ENCODE measurements around the gene HS3ST5. TPM values are rescaled to one million over a fixed set of nuclear protein-coding genes. Genes with fewer than 3 reads are reported as not detected.

The HS3ST5 gene
- total and polyA plus RNA-seq, 4 donors: 0.02 to 0.18 (median 0.04) TPM; not detected in 1

DNA sequence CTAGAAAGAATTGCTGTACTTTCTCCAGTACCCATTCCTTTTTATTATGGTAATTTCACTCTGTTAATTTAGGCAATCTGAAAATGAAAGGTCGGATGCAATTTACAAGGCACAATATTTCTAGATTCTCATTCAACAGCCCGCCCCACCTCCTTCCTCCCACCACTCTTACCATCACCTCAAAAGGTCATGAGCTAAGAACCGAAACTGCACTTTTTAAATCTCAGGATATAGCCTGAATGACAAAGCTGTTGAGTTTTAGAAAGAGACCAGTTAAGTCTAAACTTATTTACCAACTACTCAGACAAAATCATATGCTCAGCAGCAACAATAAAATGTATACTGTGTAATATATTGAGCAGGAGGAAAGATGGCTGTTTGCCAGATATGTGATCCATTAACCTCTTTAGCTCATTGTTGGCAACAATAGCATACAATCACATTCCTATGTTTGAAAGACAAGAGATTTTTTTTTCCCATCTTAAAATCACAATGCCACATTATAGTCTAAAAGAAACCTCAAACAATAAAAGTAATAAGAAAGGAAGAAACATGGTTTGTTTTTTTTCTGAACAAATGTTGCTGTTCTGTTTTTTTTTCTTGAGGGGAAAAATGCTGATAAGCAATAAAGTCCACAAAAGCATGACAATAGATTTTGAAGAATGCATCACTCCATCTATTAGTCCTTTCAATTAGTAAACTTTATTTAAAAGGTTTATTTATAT is 1.6 kb upstream of the HS3ST5 start:
- 61 to 63% methylated on average over 3 of the region's 3 CpGs for WGBS, 2 donors
- TF ChIP-seq, protein P1, sequence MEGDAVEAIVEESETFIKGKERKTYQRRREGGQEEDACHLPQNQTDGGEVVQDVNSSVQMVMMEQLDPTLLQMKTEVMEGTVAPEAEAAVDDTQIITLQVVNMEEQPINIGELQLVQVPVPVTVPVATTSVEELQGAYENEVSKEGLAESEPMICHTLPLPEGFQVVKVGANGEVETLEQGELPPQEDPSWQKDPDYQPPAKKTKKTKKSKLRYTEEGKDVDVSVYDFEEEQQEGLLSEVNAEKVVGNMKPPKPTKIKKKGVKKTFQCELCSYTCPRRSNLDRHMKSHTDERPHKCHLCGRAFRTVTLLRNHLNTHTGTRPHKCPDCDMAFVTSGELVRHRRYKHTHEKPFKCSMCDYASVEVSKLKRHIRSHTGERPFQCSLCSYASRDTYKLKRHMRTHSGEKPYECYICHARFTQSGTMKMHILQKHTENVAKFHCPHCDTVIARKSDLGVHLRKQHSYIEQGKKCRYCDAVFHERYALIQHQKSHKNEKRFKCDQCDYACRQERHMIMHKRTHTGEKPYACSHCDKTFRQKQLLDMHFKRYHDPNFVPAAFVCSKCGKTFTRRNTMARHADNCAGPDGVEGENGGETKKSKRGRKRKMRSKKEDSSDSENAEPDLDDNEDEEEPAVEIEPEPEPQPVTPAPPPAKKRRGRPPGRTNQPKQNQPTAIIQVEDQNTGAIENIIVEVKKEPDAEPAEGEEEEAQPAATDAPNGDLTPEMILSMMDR (IDR thresholded peaks at IDR 0.05; ENCODE audit: control extremely low read depth, extremely low read depth): no peak
- Histone ChIP-seq H3K27me3 (ENCODE audit: control insufficient read depth in 3 of 3, insufficient read depth in 3 of 3, low read length in 2 of 3) (peaks cover 0 to 54% (median 33%) of the 10 kb centered on the region in 3 donors), H3K36me3 (ENCODE audit: control insufficient read depth in 4 of 4, insufficient read depth in 4 of 4, low read length in 4 of 4) (no peaks in the 10 kb centered on the region), H3K9ac (ENCODE audit: insufficient read depth in 1 of 2, low read length in 2 of 2) (no peak overlapping the region), H3K4me3 (no peak overlapping the region), H3K9me3 (ENCODE audit: control insufficient read depth in 4 of 4, insufficient read depth in 3 of 4, low read length in 3 of 4) (peaks cover 0 to 4% (median 0%) of the 10 kb centered on the region in 4 donors), H3K4me1 (ENCODE audit: control insufficient read depth in 5 of 5, insufficient read depth in 5 of 5, low read length in 5 of 5) (peaks cover 0 to 12% (median 0%) of the 10 kb centered on the region in 5 donors), H3K27ac (ENCODE audit: low read depth in 1 of 2, low read length in 1 of 2) (no peak overlapping the region)
- peak in 1 of 3 donors; percentile 4 for DNase-seq
- no peak for ATAC-seq (ENCODE audit: insufficient read depth, low FRiP score)

DNA sequence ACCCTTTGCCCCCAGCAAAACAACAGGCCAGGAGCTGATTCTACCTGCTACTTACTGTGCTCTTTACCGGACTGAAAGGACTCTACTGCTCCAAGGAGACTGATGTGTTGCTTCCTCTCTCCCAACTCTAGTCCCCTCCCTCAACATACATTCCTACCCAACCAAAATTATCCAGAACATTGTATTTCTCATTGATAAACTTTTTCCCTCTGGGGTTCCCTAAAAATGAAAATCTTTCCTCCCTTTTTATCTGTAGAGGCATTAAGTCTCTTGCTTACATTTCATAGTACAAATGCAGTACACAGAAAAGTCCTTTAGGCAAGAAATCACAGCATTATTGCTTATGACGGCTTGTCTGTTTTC is 940 bp upstream of the HS3ST5 start:
- TF ChIP-seq, protein P1 (IDR thresholded peaks at IDR 0.05; ENCODE audit: control extremely low read depth, extremely low read depth): no peak
- DNase-seq (no peak), ATAC-seq (ENCODE audit: insufficient read depth, low FRiP score) (no peak)
- H3K27ac ChIP-seq (ENCODE audit: low read depth in 1 of 2, low read length in 1 of 2): no peak overlapping the region
- H3K9me3 ChIP-seq (ENCODE audit: control insufficient read depth in 4 of 4, insufficient read depth in 3 of 4, low read length in 3 of 4): peaks cover 0 to 4% (median 0%) of the 10 kb centered on the region in 4 donors
- no peak overlapping the region for H3K9ac ChIP-seq (ENCODE audit: insufficient read depth in 1 of 2, low read length in 2 of 2)
- peaks cover 0 to 12% (median 0%) of the 10 kb centered on the region in 5 donors for H3K4me1 ChIP-seq (ENCODE audit: control insufficient read depth in 5 of 5, insufficient read depth in 5 of 5, low read length in 5 of 5)
- H3K27me3 ChIP-seq (ENCODE audit: control insufficient read depth in 3 of 3, insufficient read depth in 3 of 3, low read length in 2 of 3): peaks cover 0 to 56% (median 34%) of the 10 kb centered on the region in 3 donors
- H3K4me3 ChIP-seq: no peak overlapping the region
- no peaks in the 10 kb centered on the region for H3K36me3 ChIP-seq (ENCODE audit: control insufficient read depth in 4 of 4, insufficient read depth in 4 of 4, low read length in 4 of 4)
- WGBS, 2 donors: 24 to 25% methylated on average over 2 of the region's 2 CpGs

- TF ChIP-seq, protein P1 (IDR thresholded peaks at IDR 0.05; ENCODE audit: control extremely low read depth, extremely low read depth): no peak
- Histone ChIP-seq H3K27me3 (ENCODE audit: control insufficient read depth in 3 of 3, insufficient read depth in 3 of 3, low read length in 2 of 3) (peaks cover 0 to 54% (median 34%) of the 10 kb centered on the region in 3 donors), H3K4me1 (ENCODE audit: control insufficient read depth in 5 of 5, insufficient read depth in 5 of 5, low read length in 5 of 5) (peaks cover 0 to 12% (median 0%) of the 10 kb centered on the region in 5 donors), H3K9ac (ENCODE audit: insufficient read depth in 1 of 2, low read length in 2 of 2) (no peak overlapping the region), H3K9me3 (ENCODE audit: control insufficient read depth in 4 of 4, insufficient read depth in 3 of 4, low read length in 3 of 4) (peaks cover 0 to 4% (median 0%) of the 10 kb centered on the region in 4 donors), H3K4me3 (peak overlapping the region; percentile 18), H3K36me3 (ENCODE audit: control insufficient read depth in 4 of 4, insufficient read depth in 4 of 4, low read length in 4 of 4) (no peaks in the 10 kb centered on the region), H3K27ac (ENCODE audit: low read depth in 1 of 2, low read length in 1 of 2) (no peak overlapping the region)
- DNase-seq: peak; percentile 15 to 36 (median 22)
- no peak for ATAC-seq (ENCODE audit: insufficient read depth, low FRiP score)
- WGBS, 2 donors: 1% methylated on average over 84 to 92 of the region's 92 CpGs
These were observed 567 bp downstream of the HS3ST5 start for GRCh38 chr6:114342086-114342825.
